PFSK-1 (cell line): ENCODE measurements around the gene ZNF414.

Experiments
- FOXP2 ChIP-seq: optimal IDR thresholded peaks from 2 replicates; pipeline ENCODE3; 2011; ENCODE audit warnings: borderline replicate concordance, control low read depth, inconsistent platforms; ENCODE audit not compliant: insufficient read depth; ENCODE audit errors: extremely low read length, extremely low read depth
- POLR2AphosphoS5 ChIP-seq: IDR thresholded peaks from 2 replicates; pipeline ENCODE4 v1.6.1; 2012; ENCODE audit warnings: low read depth, mild to moderate bottlenecking, control low read depth, low read length, moderate library complexity

- no peak for TF ChIP-seq POLR2AphosphoS5
- no peak for TF ChIP-seq FOXP2
Observed at GRCh38 chr19:8532225-8532624, 18.3 kb upstream of the ZNF414 start.
